Rectal smooth muscle tissue (tissue), 1 donor: ENCODE data around the gene CCDC149.

ENCODE experiments used
- H3K27ac ChIP-seq: one replicate; pipeline ENCODE4 v1.7.0; 2013; ENCODE audit warnings: low read depth, low read length, inconsistent platforms
- H3K27me3 ChIP-seq: one replicate; pipeline ENCODE4 v1.7.0; 2013; ENCODE audit warnings: low read length; ENCODE audit not compliant: control insufficient read depth, insufficient read depth
- H3K36me3 ChIP-seq: one replicate; pipeline ENCODE4 v1.7.0; 2013; ENCODE audit warnings: low read length; ENCODE audit not compliant: control insufficient read depth, insufficient read depth
- H3K4me1 ChIP-seq: one replicate; pipeline ENCODE4 v1.7.0; 2013; ENCODE audit warnings: low read length; ENCODE audit not compliant: control insufficient read depth, insufficient read depth
- H3K4me3 ChIP-seq: one replicate; pipeline ENCODE4 v1.7.0; 2013; ENCODE audit warnings: low read length
- H3K9ac ChIP-seq: one replicate; pipeline ENCODE4 v1.7.0; 2013; ENCODE audit warnings: low read length

Gene CCDC149

DNA sequence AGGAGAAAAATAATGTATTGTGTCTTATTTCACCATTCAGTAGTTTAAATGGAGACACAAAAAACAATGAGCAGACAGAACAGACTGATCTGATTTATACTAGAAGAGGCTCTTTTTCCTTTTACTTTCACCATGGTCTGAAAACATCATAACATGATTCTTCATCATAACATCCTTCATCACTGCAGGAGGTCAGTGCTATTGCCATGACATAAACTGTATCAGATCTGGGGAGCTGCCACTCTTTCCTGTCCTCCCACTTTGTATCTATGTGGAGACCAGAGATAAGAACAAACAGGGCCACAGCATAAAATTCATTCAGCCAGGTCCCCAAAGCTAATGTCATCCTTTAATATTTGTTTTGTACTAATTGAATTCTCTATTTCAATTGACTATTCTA lies 92.3 kb downstream of the CCDC149 start:
- Histone ChIP-seq H3K4me1 (peaks cover 4% of the 10 kb centered on the region), H3K36me3 (peaks cover 5% of the 10 kb centered on the region), H3K4me3 (no peak overlapping the region), H3K27me3 (no peaks in the 10 kb centered on the region), H3K27ac (no peak overlapping the region), H3K9ac (no peak overlapping the region)

GRCh38 chr4:24816797-24817196 lies 96.0 kb downstream of the CCDC149 start:
- Histone ChIP-seq H3K36me3 (peaks cover 7% of the 10 kb centered on the region), H3K27ac (no peak overlapping the region), H3K4me1 (no peaks in the 10 kb centered on the region), H3K9ac (no peak overlapping the region), H3K27me3 (no peaks in the 10 kb centered on the region), H3K4me3 (no peak overlapping the region)

GRCh38 chr4:24813732-24814131 lies 99.1 kb downstream of the CCDC149 start:
- Histone ChIP-seq H3K4me1 (no peaks in the 10 kb centered on the region), H3K27me3 (no peaks in the 10 kb centered on the region), H3K9ac (no peak overlapping the region), H3K4me3 (no peak overlapping the region), H3K27ac (no peak overlapping the region), H3K36me3 (peaks cover 3% of the 10 kb centered on the region)

GRCh38 chr4:24810871-24811631 lies 101.8 kb downstream of the CCDC149 start:
- no peaks in the 10 kb centered on the region for H3K27me3 ChIP-seq
- no peaks in the 10 kb centered on the region for H3K4me1 ChIP-seq
- no peak overlapping the region for H3K27ac ChIP-seq
- H3K4me3 ChIP-seq: no peak overlapping the region
- H3K36me3 ChIP-seq: peaks cover 3% of the 10 kb centered on the region
- no peak overlapping the region for H3K9ac ChIP-seq

- H3K9ac ChIP-seq: no peak overlapping the region
- no peak overlapping the region for H3K4me3 ChIP-seq
- H3K27ac ChIP-seq: peak overlapping the region; percentile 17
- H3K27me3 ChIP-seq: no peaks in the 10 kb centered on the region
- H3K36me3 ChIP-seq: peaks cover 3% of the 10 kb centered on the region
- no peaks in the 10 kb centered on the region for H3K4me1 ChIP-seq
These were observed 102.9 kb downstream of the CCDC149 start for GRCh38 chr4:24809815-24810405.

- H3K4me3 ChIP-seq: no peak overlapping the region
- peaks cover 3% of the 10 kb centered on the region for H3K36me3 ChIP-seq
- H3K27ac ChIP-seq: no peak overlapping the region
- no peak overlapping the region for H3K9ac ChIP-seq
- no peaks in the 10 kb centered on the region for H3K4me1 ChIP-seq
- H3K27me3 ChIP-seq: no peaks in the 10 kb centered on the region
These were observed 103.5 kb downstream of the CCDC149 start for GRCh38 chr4:24809376-24809775.

- no peaks in the 10 kb centered on the region for H3K27me3 ChIP-seq
- no peak overlapping the region for H3K27ac ChIP-seq
- peaks cover 3% of the 10 kb centered on the region for H3K36me3 ChIP-seq
- no peaks in the 10 kb centered on the region for H3K4me1 ChIP-seq
- H3K4me3 ChIP-seq: no peak overlapping the region
- no peak overlapping the region for H3K9ac ChIP-seq
These were observed 103.9 kb downstream of the CCDC149 start for GRCh38 chr4:24808955-24809354.

- H3K4me1 ChIP-seq: no peaks in the 10 kb centered on the region
- no peak overlapping the region for H3K9ac ChIP-seq
- H3K36me3 ChIP-seq: peaks cover 3% of the 10 kb centered on the region
- no peaks in the 10 kb centered on the region for H3K27me3 ChIP-seq
- no peak overlapping the region for H3K27ac ChIP-seq
- no peak overlapping the region for H3K4me3 ChIP-seq
These were observed 104.6 kb downstream of the CCDC149 start for GRCh38 chr4:24808261-24808660.

- Histone ChIP-seq H3K4me3 (no peak overlapping the region), H3K36me3 (no peaks in the 10 kb centered on the region), H3K9ac (no peak overlapping the region), H3K27ac (no peak overlapping the region), H3K4me1 (no peaks in the 10 kb centered on the region), H3K27me3 (no peaks in the 10 kb centered on the region)
These were observed 105.2 kb downstream of the CCDC149 start for GRCh38 chr4:24807611-24808010.

DNA sequence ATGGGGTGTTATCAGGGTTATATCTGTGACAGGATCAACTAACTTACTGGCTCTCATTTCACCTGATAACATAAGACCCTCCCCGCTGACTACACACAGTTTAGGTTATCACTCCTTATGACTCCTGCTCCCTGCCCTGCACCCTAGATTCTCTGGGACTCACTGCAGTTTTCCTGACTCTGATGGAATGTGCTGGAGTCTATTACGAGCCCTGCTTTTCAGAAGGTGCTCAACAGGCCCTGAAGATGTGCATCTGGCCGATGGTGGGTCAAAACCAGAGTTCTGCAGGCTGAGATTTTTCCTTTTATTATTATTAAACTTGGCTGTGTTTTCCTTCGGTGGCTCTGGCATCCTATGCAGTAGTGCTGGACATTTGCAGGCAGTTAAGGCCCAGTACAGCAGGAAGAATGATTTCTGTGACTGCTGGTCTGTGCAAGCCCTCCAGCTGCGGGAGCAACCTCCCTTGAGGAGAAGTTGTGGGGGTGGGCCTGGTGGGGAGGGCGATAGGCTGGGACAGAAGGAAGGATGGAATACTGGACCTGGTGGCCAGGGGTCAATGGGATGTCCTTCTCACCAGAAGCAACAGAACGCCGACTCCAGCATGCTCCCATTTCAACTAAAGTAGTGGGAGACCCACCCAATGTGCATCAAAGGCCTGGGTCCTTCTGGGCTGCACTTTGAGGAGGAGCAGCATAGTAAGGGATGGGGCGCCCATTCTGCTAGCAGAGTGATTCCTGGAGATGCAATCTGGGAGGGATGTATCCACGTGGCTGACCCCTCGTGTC lies 106.4 kb downstream of the CCDC149 start:
- H3K27me3 ChIP-seq: no peaks in the 10 kb centered on the region
- no peak overlapping the region for H3K9ac ChIP-seq
- no peak overlapping the region for H3K4me3 ChIP-seq
- H3K27ac ChIP-seq: no peak overlapping the region
- no peaks in the 10 kb centered on the region for H3K4me1 ChIP-seq
- no peaks in the 10 kb centered on the region for H3K36me3 ChIP-seq

- no peaks in the 10 kb centered on the region for H3K36me3 ChIP-seq
- H3K9ac ChIP-seq: no peak overlapping the region
- no peak overlapping the region for H3K4me3 ChIP-seq
- no peaks in the 10 kb centered on the region for H3K27me3 ChIP-seq
- peaks cover 4% of the 10 kb centered on the region for H3K4me1 ChIP-seq
- peak overlapping the region; percentile 1 for H3K27ac ChIP-seq
These were observed 107.3 kb downstream of the CCDC149 start for GRCh38 chr4:24805566-24805965.

- Histone ChIP-seq H3K4me1 (peaks cover 4% of the 10 kb centered on the region), H3K27me3 (no peaks in the 10 kb centered on the region), H3K27ac (no peak overlapping the region), H3K4me3 (no peak overlapping the region), H3K9ac (no peak overlapping the region), H3K36me3 (no peaks in the 10 kb centered on the region)
These were observed 107.8 kb downstream of the CCDC149 start for GRCh38 chr4:24805067-24805466.
